MM.1S (cell line): ENCODE data around the gene STK32B.
A peak's percentile ranks its signal among the peaks of the same experiment; 100 is the strongest.

Experiments used
- DNase-seq: peaks from one replicate; pipeline ENCODE4 v3.0.0-alpha.2; 2015
- H2AFZ ChIP-seq: fragments of 300-600 bp; sonication (generic); 2 replicates; pipeline ENCODE4 v1.6.0; 2016; ENCODE audit warnings: antibody characterized with exemption, low read length
- H3F3A ChIP-seq: fragments of 300-600 bp; sonication (generic); 2 replicates; pipeline ENCODE4 v1.6.1; 2016; ENCODE audit warnings: mild to moderate bottlenecking, antibody characterized with exemption, low read length, moderate library complexity, mixed read lengths; ENCODE audit not compliant: insufficient read depth
- H3K27ac ChIP-seq: fragments of 300-600 bp; sonication (generic); 2 replicates; pipeline ENCODE4 v1.5.1; 2016; ENCODE audit warnings: mild to moderate bottlenecking, low read length
- H3K27me3 ChIP-seq: fragments of 300-600 bp; sonication (generic); replicated peaks from 2 replicates; pipeline ENCODE4 v1.6.0; 2016; ENCODE audit warnings: low read length; ENCODE audit not compliant: insufficient read depth
- H3K36me3 ChIP-seq: fragments of 300-600 bp; sonication (generic); replicated peaks from 2 replicates; pipeline ENCODE4 v1.6.1; 2016; ENCODE audit warnings: mild to moderate bottlenecking, low read length, mixed read lengths; ENCODE audit not compliant: insufficient read depth
- H3K4me1 ChIP-seq: fragments of 300-600 bp; sonication (generic); 2 replicates; pipeline ENCODE4 v1.6.1; 2016; ENCODE audit warnings: low read length, mixed read lengths
- H3K4me2 ChIP-seq: fragments of 300-600 bp; sonication (generic); 2 replicates; pipeline ENCODE4 v1.6.0; 2016; ENCODE audit warnings: low read depth, low read length
- H3K4me3 ChIP-seq: fragments of 300-600 bp; sonication (generic); 2 replicates; pipeline ENCODE4 v1.5.1; 2016; ENCODE audit warnings: low read length, mixed read lengths
- H3K79me2 ChIP-seq: fragments of 300-600 bp; sonication (generic); 2 replicates; pipeline ENCODE4 v1.6.1; 2016; ENCODE audit warnings: mixed run types, low read length, mixed read lengths
- H3K9ac ChIP-seq: fragments of 300-600 bp; sonication (generic); 2 replicates; pipeline ENCODE4 v1.6.1; 2016; ENCODE audit warnings: low read length, mixed read lengths
- H3K9me2 ChIP-seq: fragments of 300-600 bp; sonication (generic); replicated peaks from 2 replicates; pipeline ENCODE4 v1.6.1; 2016; ENCODE audit warnings: mild to moderate bottlenecking, low read length, mixed read lengths; ENCODE audit not compliant: insufficient read depth
- H3K9me3 ChIP-seq: fragments of 300-600 bp; sonication (generic); replicated peaks from 2 replicates; pipeline ENCODE4 v1.6.1; 2016; ENCODE audit warnings: mild to moderate bottlenecking, low read length, mixed read lengths; ENCODE audit not compliant: insufficient read depth
- H4K20me1 ChIP-seq: fragments of 300-600 bp; sonication (generic); 2 replicates; pipeline ENCODE4 v1.6.1; 2016; ENCODE audit warnings: mild to moderate bottlenecking, low read length, moderate library complexity, mixed read lengths; ENCODE audit not compliant: insufficient read depth
- EZH2 ChIP-seq: fragments of 300-600 bp; sonication (generic); optimal IDR thresholded peaks from 2 replicates; pipeline ENCODE3; 2017; ENCODE audit warnings: low read depth, mild to moderate bottlenecking, antibody characterized with exemption, low read length, mixed read lengths
- EZH2phosphoT487 ChIP-seq: fragments of 300-600 bp; sonication (generic); IDR thresholded peaks from 2 replicates; pipeline ENCODE4 v1.6.1; 2018; ENCODE audit warnings: antibody characterized with exemption, low read length
- TF ChIP-seq, protein P1 (sequence below): fragments of 300-600 bp; sonication (generic); IDR thresholded peaks from 2 replicates; pipeline ENCODE4 v1.5.1; 2016; ENCODE audit warnings: antibody characterized with exemption, low read length, mixed read lengths

The STK32B gene

DNA sequence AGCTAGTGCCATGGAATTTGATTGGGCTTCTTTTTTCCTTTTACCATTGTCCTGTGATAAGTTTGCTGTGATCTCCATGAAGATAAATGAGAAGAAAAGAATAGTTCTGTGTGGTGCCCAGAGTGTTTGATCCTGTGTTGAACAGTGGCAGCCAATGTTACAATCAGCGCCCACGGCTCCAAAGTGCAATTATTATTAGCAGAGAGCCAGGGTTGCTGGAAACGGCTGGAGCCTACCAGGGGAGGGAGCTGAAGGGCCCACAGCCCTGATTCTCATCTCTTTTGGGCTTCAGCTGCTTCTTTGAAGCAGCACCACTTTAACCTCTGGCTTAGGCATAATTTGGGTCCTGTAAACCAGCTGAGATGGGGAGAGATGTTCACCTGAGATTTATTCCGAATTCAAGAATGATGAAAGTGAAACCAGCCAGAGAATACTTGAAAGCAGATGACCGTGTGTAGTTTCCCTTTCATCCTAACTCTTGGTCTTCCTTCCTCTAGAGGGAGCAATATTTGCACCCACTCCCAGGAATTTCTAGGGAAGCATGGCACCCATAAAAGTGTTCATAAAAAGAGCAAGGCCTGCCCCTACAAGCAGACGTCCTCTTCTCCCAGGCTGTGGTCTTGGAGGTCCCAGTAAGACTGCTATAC, 358.8 kb downstream of the STK32B start:
- Histone ChIP-seq H3K4me2 (peak overlapping the region; percentile 36), H3K4me3 (peak overlapping the region; percentile 28; the same call in 1 of the 2 replicates), H3K9ac (no peak overlapping the region)

DNA sequence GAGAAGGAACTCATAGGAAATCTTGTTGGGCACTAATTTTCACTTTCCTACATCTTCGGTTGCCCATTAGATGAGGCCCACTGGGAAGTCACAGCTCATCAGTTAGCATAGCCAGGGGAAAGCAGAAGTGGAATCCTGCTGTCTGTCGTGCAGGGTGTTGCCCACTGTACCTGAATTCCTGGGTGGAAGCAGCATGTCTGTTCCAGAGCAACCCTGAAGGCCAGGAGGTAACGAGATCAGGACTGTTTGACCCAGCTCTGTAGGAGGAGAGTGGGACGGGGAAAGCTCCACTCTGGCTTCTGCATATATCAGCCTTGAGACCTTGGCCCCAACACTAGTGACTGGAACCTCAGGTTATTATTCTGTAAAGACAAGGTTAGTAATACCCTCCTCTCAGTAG, 361.0 kb downstream of the STK32B start:
- Histone ChIP-seq H4K20me1 (no peaks in the 10 kb centered on the region), H3K4me3 (no peak overlapping the region), H3K36me3 (no peaks in the 10 kb centered on the region), H3K9me2 (no peaks in the 10 kb centered on the region), H3K9me3 (no peaks in the 10 kb centered on the region), H3F3A (peaks cover 4% of the 10 kb centered on the region), H3K9ac (no peak overlapping the region), H3K27ac (no peak overlapping the region), H3K4me2 (no peak overlapping the region), H3K27me3 (no peaks in the 10 kb centered on the region), H2AFZ (no peak overlapping the region), H3K4me1 (peaks cover 19% of the 10 kb centered on the region), H3K79me2 (no peaks in the 10 kb centered on the region)
- TF ChIP-seq, protein P1, sequence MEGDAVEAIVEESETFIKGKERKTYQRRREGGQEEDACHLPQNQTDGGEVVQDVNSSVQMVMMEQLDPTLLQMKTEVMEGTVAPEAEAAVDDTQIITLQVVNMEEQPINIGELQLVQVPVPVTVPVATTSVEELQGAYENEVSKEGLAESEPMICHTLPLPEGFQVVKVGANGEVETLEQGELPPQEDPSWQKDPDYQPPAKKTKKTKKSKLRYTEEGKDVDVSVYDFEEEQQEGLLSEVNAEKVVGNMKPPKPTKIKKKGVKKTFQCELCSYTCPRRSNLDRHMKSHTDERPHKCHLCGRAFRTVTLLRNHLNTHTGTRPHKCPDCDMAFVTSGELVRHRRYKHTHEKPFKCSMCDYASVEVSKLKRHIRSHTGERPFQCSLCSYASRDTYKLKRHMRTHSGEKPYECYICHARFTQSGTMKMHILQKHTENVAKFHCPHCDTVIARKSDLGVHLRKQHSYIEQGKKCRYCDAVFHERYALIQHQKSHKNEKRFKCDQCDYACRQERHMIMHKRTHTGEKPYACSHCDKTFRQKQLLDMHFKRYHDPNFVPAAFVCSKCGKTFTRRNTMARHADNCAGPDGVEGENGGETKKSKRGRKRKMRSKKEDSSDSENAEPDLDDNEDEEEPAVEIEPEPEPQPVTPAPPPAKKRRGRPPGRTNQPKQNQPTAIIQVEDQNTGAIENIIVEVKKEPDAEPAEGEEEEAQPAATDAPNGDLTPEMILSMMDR: no peak
- TF ChIP-seq EZH2phosphoT487 (no peak), EZH2 (no peak)
- DNase-seq: no peak

More for the DNA sequence above, 358.8 kb downstream of the STK32B start:
- H3K79me2 ChIP-seq: no peaks in the 10 kb centered on the region
- H3K4me1 ChIP-seq: peaks cover 3% of the 10 kb centered on the region; the same call in 1 of the 2 replicates
- peak; percentile 36 for DNase-seq
- H2AFZ ChIP-seq: no peak overlapping the region
- no peaks in the 10 kb centered on the region for H3K9me3 ChIP-seq
- H3K36me3 ChIP-seq: no peaks in the 10 kb centered on the region
- H4K20me1 ChIP-seq: no peaks in the 10 kb centered on the region
- H3K27me3 ChIP-seq: no peaks in the 10 kb centered on the region
- no peak overlapping the region for H3K27ac ChIP-seq
- no peaks in the 10 kb centered on the region for H3K9me2 ChIP-seq
- no peaks in the 10 kb centered on the region for H3F3A ChIP-seq
- TF ChIP-seq, protein P1: peak; percentile 42
- TF ChIP-seq EZH2: no peak
- no peak for TF ChIP-seq EZH2phosphoT487

DNA sequence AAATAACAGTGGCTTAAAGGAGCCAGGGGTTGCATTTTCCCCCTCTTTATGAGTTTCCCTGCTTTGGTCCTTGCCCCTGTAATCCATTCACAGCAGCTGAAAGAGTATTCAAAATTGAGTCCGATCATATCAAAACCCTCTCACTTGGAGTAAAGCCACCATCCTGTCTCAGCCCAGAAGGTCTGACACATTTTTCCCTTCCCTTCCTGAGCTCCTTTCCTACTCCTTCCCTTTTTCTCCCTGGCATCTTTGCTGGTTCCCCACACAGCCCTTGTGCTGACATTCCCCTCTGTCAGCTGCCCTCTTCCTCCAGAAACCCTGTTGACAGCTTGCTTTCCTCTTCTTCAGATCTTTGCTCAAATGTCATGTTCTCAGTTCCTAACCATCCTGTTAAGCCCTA, 361.5 kb downstream of the STK32B start:
- H3K4me2 ChIP-seq: no peak overlapping the region
- H3F3A ChIP-seq: peaks cover 4% of the 10 kb centered on the region
- no peak overlapping the region for H3K27ac ChIP-seq
- no peaks in the 10 kb centered on the region for H3K79me2 ChIP-seq
- no peak for DNase-seq
- no peaks in the 10 kb centered on the region for H3K27me3 ChIP-seq
- TF ChIP-seq EZH2phosphoT487 (no peak), EZH2 (no peak)
- TF ChIP-seq, protein P1: no peak
- H3K9me3 ChIP-seq: no peaks in the 10 kb centered on the region
- H3K36me3 ChIP-seq: no peaks in the 10 kb centered on the region
- H3K9ac ChIP-seq: no peak overlapping the region
- H2AFZ ChIP-seq: no peak overlapping the region
- H3K4me3 ChIP-seq: no peak overlapping the region
- H3K9me2 ChIP-seq: no peaks in the 10 kb centered on the region
- H3K4me1 ChIP-seq: peaks cover 20% of the 10 kb centered on the region
- H4K20me1 ChIP-seq: no peaks in the 10 kb centered on the region
